HG02938 (cell line): ENCODE measurements around the gene SLC1A1.
"Not testable (repeated sequence)": the region's sequence is repeated elsewhere in the genome, so short reads cannot be mapped to it uniquely, and the experiment has no call there.

ENCODE experiments used
- ATAC-seq: cut with Tn5 transposase; IDR thresholded peaks from one replicate; pipeline ENCODE4 v1.9.1; 2021; ENCODE audit warnings: mild to moderate bottlenecking, moderate library complexity; ENCODE audit not compliant: unreplicated experiment

The SLC1A1 gene

DNA sequence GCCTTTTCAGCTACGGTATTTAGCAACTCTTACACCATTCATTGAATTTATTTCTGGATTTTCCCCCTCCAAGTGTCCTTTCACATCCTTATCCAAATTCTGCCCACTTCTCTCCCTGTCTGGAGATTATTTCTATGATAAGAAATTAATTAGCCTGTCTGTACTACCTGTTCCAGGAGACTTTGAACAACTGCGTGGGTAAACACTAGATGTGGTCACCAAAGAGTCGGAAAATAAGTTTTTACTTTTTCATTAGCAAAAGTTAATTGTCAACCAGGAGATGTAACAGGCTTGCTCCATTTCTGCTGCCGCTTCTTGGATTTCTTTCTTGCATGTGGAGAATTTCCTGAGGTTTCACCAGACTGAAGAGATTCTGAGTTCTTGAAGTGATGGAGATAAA lies 14.0 kb downstream of the SLC1A1 start:
- ATAC-seq = no peak

- ATAC-seq = peak; percentile 40
Measured at GRCh38 chr9:4506490-4506889, 16.2 kb downstream of the SLC1A1 start.

GRCh38 chr9:4507306-4508130 lies 17.2 kb downstream of the SLC1A1 start:
- no peak for ATAC-seq

- no peak for ATAC-seq
Measured at GRCh38 chr9:4508246-4508906, 18.1 kb downstream of the SLC1A1 start.

GRCh38 chr9:4508907-4509589 lies 18.8 kb downstream of the SLC1A1 start:
- ATAC-seq = no peak

DNA sequence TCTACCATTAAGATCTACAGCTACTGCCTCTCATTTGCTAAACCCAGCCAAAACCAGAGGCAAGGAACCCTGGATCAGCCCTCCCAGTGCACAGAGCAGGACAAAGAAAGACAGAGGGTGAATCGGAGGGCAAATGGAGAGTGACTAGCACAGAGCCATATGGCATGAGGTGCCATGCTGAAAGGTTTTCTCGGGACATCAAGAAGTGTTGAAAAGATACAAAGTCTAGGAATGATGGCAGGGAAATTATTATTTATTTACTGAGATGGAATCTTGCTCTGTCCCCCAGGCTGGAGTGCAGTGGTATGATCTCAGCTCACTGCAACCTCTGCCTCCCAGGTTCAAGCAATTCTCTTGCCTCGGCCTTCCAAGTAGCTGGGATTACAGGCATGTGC lies 19.3 kb downstream of the SLC1A1 start:
- no peak for ATAC-seq

DNA sequence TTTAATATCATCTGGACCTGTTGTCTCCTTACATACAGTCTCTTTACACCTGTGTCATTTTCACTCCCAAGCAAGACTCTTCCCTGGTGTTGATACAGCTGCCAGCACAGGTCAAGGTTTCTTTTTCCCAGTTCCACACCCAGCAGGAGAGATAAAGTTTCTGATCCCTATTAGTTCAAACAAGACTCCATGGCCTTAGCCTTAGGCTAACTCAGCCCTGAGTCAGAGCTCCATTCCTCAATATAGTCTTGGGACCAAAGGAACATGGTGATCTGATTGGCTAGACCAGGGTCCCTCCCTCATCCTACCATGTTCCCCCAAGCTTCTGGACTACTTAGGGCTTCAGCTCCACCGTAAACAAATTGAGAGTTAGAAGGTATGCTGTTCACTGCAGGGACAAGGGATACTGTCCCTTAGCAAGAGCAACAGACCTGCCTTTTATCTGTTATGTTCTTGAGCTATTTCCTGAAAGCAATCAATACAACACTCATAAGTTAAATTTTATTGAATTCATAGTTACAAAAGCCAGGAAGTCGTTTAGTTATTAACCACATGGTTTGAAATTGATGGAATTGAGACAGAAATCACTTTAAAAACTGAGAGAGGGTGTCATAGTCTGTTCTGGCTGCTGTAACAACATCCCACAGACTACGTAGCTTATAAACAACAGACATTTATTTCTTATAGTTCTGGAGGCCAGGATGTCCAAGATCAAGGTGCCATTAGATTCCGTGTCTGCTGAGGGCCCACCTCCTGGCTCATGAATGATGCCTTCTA lies 20.5 kb downstream of the SLC1A1 start:
- ATAC-seq = no peak

DNA sequence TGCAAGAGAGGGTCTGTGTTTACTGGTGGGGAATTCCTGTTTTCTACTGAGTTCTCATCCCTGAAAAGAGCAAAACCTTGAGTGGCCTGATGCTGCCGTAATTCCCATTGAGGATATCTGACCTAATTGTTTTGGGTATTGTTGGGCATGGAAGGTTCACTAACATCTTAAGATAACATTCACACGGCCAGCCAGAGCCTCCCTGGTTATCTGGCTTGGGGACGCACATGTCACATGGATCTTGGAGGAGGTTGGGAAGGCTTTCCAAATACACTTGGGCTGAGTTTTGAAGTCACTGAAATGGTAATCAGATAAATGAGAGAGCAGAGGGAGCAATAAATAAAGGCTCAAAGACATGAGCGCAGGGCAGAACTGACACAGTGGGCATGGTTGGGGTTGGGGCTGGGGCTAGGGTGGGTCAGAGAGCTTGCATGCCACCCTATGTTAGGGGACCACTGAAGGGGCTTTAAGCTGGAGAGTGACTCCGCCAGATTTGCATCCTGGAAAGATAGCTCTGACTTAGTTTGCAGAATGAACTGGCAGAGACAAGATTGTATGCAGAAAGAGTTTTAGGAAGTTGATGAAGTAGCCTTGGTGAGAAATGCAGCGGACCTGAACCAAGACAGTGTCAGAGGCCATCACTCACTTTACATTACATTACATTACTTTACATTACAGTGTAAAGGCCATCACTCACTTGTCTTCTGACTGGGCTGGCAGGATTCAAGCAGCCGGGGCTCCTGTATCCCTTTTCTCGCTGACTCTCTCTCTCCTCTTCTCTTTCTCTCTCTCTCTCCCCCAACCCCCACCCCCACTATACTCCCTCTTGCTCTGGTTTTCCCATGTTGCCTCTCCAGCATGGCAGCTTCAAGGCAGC lies 24.2 kb downstream of the SLC1A1 start:
- ATAC-seq = no peak

- peak; percentile 48 for ATAC-seq
Measured at GRCh38 chr9:4515958-4516375, 25.7 kb downstream of the SLC1A1 start.

DNA sequence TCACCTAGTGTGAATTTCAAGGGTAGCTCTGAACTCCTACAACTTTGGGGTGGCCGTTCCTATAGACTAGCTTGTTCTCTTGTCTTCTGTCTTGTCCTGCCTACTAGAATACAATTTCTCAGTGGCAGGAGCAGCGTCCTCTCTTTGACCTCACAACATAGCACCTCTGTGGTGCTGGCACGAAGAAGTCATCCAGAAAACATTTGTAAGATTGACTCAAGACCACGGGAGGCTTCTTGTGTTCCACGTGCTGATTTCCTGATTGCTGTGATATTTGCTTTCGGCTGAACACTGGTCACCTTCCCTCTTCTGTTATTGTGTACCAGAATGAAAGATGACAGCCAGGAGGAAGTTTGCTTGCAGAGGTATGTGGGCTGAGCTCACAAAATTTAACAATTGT lies 27.0 kb downstream of the SLC1A1 start:
- no peak for ATAC-seq

DNA sequence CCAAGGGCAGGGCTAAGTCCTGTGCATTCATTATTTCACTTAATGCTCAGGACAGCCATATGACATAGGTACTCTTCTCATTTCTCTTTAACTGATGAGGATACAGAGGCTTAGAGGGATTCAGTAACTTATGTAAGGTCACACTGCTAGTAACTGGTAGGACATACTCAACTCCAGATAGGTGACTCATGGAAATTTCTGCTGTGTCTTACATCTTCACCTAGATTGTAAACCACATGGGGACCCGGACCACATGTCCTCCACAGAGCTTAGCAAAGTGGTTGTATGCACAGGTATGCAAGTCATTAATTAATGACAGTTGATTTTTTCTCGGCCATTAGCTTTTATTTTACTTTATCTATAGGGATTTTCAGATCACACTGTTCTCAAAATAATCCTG lies 29.3 kb downstream of the SLC1A1 start:
- no peak for ATAC-seq

- no peak for ATAC-seq
Measured at GRCh38 chr9:4520055-4520454, 29.8 kb downstream of the SLC1A1 start.

- ATAC-seq = peak; percentile 87
Measured at GRCh38 chr9:4530375-4530774, 40.1 kb downstream of the SLC1A1 start.

- ATAC-seq = peak; percentile 10
Measured at GRCh38 chr9:4530831-4531230, 40.6 kb downstream of the SLC1A1 start.

- ATAC-seq = not testable (repeated sequence)
Measured at GRCh38 chr9:4531355-4531754, 41.1 kb downstream of the SLC1A1 start.

DNA sequence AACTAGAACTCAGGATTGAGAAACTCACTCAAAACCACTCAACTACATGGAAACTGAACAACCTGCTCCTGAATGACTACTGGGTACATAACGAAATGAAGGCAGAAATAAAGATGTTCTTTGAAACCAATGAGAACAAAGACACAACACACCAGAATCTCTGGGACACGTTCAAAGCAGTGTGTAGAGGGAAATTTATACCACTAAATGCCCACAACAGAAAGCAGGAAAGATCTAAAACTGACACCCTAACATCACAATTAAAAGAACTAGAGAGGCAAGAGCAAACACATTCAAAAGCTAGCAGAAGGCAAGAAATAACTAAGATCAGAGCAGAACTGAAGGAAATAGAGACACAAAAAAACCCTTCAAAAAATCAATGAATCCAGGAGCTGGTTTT lies 43.6 kb downstream of the SLC1A1 start:
- not testable (repeated sequence) for ATAC-seq

DNA sequence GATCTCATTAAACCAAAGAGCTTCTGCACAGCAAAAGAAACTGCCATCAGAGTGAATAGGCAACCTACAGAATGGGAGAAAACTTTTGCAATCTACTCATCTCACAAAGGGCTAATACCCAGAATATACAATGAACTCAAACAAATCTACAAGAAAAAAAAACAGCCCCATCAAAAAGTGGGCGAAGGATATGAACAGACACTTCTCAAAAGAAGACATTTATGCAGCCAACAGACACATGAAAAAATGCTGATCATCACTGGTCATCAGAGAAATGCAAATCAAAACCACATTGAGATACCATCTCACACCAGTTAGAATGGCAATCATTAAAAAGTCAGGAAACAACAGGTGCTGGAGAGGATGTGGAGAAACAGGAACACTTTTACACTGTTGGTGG lies 45.9 kb downstream of the SLC1A1 start:
- ATAC-seq = not testable (repeated sequence)

DNA sequence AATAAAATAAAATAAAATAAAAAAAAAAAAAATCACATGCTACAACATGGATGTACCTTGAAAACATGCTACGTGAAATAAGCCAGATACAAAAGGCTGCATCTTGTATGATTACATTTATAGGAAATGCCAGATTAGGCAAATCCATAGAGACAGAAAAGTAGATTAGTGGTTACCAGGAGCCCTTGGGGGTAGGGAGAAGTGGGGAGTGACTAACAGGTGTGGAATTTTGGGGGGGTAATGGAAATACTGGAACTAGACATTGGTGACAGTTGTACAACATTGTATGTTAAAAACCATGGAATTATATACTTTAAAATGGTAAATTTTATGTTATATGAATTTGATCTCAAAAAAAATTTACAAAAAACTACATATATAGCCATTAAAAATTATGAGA lies 47.3 kb downstream of the SLC1A1 start:
- ATAC-seq = no peak

GRCh38 chr9:4538107-4538506 lies 47.8 kb downstream of the SLC1A1 start:
- ATAC-seq = no peak

- no peak for ATAC-seq
Measured at GRCh38 chr9:4538621-4539020, 48.4 kb downstream of the SLC1A1 start.
